SH-SY5Y (cell line): ENCODE data around the gene MIGA2.

Experiments
- GATA2 ChIP-seq: IDR thresholded peaks from 2 replicates; pipeline ENCODE4 v1.6.1; 2011; ENCODE audit warnings: mild to moderate bottlenecking, low read depth, low read length
- GATA3 ChIP-seq: IDR thresholded peaks from 2 replicates; pipeline ENCODE4 v1.6.1; 2011; ENCODE audit warnings: low read depth, mild to moderate bottlenecking, low read length, moderate library complexity

- TF ChIP-seq GATA2 (no peak), GATA3 (no peak)
These were observed 37.0 kb downstream of the MIGA2 start for GRCh38 chr9:129073404-129073803.
